NCI-H1694 treated with DMSO at 0.1 percent for 48 hours (cell line): ENCODE results near the gene PTPRU.

Experiments
- DNase-seq: peaks from one replicate; lab custom pipeline; 2025; lab: John Stamatoyannopoulos, UW

Gene PTPRU

DNA sequence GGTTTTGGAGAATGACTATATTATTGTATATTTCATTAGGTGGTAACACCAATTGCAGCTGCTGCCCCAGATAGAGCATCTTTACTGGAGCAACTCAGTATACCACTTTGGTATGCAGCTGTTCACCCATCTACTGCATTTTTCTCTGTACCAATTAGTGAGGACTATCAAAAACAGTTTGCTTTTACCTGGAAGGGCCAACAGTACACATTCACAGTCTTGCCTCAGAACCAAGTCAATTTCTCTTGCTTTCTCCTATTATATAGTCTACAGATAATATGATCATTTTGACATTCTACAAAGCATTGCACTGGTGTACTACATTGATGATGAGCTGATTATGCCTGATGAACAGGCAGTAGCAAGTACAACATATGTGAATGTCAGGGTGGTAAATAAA, 99.3 kb downstream of the PTPRU start:
- DNase-seq = no peak

- no peak for DNase-seq
Observed at GRCh38 chr1:29338908-29339575, 102.7 kb downstream of the PTPRU start.

DNA sequence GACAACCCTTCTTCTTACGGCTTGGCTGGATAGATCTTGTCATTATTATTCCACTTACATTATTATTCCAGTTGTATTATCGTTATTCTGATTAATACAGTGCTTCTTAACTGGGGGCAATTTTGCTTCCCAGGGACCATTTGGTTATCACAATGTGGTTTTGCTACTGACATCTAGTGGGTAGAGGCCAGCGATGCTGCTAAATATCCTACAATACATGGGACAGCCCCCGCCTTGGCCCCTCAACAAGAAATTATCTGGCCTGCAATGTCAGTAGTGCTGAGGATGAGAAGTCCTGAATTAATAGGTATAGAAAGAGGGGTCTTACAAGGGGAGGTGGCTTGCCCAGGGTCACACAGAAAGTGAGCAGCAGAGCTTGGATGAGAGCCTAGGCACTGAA, 105.6 kb downstream of the PTPRU start:
- no peak for DNase-seq

GRCh38 chr1:29342351-29342750, 106.0 kb downstream of the PTPRU start:
- no peak for DNase-seq

DNA sequence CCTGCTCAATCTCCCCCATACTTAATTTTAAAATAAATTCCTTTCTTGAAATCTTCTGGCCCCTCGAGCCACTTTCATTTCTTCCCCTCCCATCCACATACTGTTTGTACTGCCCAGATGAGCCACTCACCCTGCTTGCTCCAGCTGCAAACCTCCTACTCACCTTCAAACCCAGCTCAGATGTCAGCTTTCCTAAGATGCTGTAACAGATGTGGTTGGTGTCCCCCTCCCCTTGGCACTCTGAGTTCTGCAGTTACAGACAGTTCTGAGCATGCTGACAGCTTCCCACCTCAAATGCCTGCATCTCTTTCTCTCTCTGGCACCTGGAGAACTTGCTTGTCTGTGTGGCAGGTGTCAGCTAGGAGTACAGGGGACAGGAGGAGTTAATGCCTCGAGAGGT, 106.7 kb downstream of the PTPRU start:
- DNase-seq = no peak

DNA sequence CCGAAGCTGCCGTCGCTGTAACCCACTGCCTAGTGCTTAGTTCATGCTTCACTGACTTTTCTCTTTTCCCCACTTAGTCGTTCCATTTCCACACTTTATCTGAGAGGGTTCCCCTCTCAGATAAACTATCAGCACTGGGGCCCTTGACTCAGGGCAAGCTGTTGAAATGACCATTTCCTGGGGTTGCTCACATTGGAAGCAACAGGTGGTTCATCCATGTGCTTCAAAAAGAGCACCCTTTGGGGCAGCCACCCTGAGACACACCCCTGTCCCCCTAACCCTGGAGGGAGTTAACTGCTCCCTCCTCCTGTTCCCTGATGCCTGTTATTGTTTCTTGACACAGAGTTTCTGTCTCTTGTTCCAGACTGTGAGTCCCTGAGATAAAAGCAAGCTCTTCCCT, 107.2 kb downstream of the PTPRU start:
- no peak for DNase-seq

DNA sequence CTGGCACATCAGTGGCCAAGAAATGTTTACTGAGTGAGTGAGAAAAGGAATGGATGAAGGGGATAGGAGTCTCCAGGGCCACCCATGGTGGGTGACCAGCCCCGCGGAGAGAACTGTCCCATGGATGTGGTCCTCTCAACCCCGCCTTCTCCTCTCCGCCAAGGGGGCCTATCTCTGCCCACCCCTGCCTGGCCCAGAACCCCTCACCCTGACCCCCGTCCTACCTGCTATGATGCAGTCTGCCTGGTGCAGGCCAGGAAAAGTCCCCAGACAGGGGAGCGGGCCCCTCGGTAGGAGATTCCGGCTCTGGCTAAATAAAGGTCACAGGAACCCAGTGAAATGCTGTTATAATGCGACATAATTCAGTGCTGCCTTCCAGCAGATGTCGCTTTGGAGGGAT, 107.6 kb downstream of the PTPRU start:
- no peak for DNase-seq

DNA sequence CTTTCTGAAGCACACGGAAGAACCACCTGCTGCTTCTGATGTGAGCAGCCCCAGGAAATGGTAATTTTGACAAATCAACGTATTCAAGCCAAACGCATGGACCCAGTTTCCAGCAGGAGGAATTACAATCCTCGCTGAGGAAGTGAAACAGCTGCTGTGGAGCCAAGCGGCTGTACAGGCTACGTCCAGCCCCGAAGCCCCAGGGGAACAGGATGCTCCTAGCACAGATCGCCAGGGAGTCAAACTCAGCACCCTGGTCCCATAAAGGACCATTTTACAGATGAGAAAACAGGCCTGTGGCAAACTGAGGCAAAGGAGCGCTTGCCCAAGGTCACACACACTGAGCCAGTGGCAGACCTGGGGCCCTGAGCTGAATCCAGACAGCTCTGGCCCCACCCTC, 108.0 kb downstream of the PTPRU start:
- DNase-seq = no peak

DNA sequence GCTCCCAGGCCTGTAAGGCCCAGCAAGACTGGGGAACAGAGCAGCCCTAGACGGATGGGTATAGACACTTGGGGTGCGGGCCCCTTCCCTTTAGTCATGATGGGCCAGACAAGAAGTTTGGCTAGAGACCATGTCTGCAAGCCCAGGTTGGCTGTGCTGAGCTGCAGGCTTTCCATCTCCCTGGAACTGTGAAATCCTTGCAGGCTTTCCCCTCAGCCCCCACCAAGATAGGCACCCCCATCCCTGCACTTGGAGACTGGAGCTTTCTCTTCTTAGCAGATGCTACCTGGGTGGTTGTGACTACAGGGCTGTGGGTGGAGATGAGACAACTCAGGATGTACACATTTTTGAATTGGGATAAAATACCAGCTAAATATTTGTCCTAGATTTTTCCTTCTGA, 110.3 kb downstream of the PTPRU start:
- no peak for DNase-seq

DNA sequence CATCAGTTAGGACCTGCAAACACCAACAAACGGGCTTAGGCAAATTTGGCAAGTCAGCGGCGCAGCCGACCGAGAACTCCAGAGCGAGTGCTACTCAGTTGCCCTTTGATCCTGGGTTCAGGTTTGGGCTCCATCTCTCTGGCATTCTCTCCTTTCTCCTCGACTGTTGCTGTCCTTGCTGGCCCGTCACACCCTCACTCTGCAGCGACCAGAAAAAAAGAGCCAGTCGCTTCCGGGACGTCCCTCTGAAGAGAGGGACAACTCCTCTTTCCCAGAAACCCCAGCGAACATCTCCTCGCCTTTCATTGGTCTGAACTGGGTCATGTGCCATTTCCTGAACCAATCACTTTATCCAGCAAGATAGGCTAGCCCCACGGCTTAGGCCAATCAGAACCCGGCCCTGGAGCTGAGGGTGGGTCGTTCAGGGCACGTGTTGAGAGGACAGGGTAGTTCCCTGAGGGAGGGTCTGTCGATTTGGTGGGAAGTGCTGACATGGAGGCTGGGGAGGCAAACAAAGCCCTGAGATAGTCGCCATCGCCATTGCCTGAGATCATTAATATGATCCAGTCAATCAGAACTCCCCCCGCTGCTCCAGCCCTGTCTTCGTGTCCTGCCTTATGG, 113.7 kb downstream of the PTPRU start:
- DNase-seq = no peak

DNA sequence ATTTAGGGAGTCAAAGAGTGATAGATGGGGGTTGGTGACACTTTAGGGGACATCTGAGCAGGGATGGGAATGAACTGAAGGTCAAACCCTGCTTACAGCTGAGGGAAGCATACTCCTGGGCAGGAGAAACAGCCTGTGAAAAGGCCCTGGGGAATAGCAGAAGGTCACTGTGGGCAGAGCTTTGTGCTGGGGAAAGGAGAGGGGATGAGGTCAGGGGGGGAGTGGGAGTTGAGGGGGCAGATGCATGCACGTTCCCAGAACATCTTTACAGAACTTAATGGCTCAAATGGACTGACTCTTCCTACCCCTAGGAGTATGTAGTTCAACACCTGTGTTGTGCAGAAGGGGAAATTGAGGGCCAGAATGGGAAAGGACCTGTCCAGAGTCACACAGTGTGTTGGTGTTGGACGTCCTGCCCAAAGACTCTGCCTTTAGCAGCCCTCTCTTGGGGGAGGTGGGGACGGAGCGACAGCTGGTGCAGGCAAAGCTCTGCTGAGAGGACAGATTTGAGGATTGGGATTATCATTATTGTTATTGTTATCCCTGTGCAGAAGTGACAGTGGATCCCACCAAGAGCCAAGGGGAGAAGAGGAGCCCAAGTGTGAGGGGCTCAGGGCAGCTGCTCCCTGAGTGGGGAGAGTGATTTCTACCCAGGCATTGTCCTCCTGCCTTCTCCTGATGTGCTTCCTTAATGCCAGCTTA, 116.5 kb downstream of the PTPRU start:
- no peak for DNase-seq

DNA sequence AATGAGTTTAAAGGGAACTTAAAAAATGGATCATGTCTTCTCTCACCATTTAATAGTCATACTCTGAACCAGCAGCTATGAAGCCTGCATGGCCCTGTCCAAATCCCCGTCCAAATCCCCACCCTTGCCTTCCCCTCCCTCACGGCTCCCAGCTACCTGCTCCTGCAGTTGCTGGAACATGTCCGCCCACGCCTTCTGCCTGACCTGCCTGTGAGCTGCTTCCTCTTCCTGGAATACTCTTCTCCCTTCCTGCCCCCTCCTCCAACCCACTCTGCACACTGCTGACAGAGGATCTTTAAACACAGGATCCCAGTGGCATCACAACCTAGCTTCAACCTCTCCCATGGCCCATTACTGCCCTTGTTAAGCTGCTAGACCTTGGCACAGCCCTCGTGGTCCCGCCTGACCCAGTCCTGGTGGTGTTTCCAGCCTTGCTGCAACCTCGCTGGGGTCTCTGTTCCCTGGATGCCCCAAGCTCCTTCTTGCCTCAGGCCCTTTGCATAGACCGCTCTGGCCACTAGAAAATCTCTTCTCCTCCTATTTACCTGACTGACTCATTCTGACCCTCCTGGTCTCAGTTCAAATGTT, 118.3 kb downstream of the PTPRU start:
- no peak for DNase-seq

DNA sequence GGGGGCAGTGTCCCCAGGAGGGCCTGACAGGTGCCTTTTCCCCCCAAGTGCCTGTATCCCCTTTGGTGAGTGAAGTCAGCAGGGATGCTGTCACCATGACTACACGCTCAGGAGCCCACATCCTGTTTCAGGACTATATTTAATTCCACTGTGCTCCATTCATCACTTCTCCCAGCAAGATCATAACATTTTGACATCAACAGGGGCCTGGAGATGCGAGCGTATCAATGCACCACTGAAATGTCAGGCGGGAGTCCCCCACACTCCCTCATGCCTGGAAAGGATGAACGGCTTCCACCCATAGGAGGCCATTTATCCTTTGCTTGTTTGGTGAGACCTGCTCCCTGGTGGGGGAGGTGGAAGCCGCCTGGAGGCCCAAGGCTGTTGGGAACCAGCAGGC, 119.1 kb downstream of the PTPRU start:
- no peak for DNase-seq

GRCh38 chr1:29356663-29357062, 120.3 kb downstream of the PTPRU start:
- no peak for DNase-seq

- DNase-seq = no peak
Observed at GRCh38 chr1:29357452-29357851, 121.1 kb downstream of the PTPRU start.

DNA sequence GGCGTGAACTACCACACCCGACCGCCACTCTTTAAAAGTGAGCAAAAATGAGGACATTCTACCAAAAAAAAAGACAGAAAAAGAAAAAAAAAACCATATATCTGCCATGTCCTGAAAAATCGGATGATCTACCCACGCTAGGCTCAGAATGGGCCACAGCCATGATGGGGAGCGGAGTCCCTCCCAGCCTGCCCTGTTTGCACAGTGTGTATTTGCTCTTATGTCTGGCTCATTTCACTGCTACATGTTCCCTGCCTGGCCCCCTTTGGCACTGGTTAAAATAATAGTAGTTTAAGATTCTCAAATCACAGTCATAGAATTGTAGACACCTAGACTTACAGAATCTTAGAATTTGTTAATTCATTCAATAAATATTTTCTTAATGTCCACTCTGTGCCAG, 121.9 kb downstream of the PTPRU start:
- DNase-seq = no peak

GRCh38 chr1:29360768-29361167, 124.4 kb downstream of the PTPRU start:
- DNase-seq = no peak

- DNase-seq = no peak
Observed at GRCh38 chr1:29361686-29362085, 125.4 kb downstream of the PTPRU start.

- DNase-seq = no peak
Observed at GRCh38 chr1:29362116-29362515, 125.8 kb downstream of the PTPRU start.

DNA sequence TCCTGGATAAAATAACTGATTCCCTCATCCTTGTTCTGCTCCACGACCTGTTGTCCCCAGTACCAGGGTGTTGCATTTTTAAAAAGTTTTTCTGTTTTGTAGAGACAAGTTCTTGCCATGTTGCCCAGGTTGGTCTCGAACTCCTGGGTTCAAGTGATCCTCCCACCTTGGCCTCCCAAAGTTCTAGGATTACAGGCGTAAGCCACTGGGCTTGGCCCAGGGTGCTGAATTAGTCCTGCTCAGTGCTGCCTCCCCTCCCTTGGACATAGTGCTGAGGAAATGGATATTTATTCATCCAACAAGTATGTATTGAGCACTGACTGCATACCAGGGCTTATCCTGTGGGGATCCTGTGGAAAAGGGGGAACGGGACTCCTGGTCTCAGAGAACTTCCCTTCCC, 126.4 kb downstream of the PTPRU start:
- DNase-seq = no peak

- no peak for DNase-seq
Observed at GRCh38 chr1:29363536-29363935, 127.2 kb downstream of the PTPRU start.

DNA sequence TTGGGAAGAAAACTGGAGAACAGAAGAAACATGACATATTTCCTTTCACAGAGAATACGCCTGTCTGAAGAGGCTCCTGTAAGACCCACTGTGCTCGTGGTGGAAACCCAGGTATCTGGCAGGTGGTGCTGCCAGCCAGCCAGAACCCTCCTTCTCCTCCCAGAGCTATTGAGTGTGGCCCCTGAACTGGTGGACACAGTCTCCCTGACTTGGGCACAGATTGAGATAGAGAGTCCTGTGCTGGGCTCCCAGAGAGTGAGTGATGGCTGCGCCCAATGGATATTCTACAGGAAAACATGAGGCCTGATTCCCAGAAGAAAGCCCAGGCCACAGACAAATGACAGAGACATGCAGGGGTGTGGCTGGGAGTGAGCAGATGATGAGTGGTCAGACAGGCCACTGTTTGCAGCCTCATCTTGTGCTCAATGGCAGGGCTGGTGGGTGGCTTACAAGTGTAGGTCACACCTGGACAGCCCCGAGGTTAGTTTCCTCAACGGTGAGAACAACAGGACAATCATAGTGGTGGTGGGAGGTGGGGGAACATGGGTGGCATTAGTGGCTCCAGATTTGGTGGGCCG, 127.9 kb downstream of the PTPRU start:
- DNase-seq = no peak
